DND-41 (cell line): ENCODE data around the gene CNOT1.

Source experiments
- ATAC-seq: fragments of 200-7000 bp; cut with Tn5 transposase; 3 replicates; pipeline ENCODE4 v1.9.1; 2021; ENCODE audit warnings: low read depth; ENCODE audit not compliant: insufficient read depth
- DNase-seq: peaks from one replicate; pipeline ENCODE4 v3.0.0-alpha.2; 2020
- H2AFZ ChIP-seq: 2 replicates; pipeline ENCODE4 v1.6.0; 2012; ENCODE audit warnings: low read depth, low read length
- H3K27ac ChIP-seq: 2 replicates; pipeline ENCODE4 v1.5.1; 2012; ENCODE audit warnings: low read length, inconsistent platforms
- H3K27me3 ChIP-seq: fragments of 200-600 bp; sonication (generic); 2 replicates; pipeline ENCODE4 v1.6.0; 2012; ENCODE audit warnings: low read length, mild to moderate bottlenecking, inconsistent platforms; ENCODE audit not compliant: insufficient read depth, poor library complexity
- H3K36me3 ChIP-seq: 2 replicates; pipeline ENCODE4 v1.5.1; 2012; ENCODE audit warnings: low read length, inconsistent platforms; ENCODE audit not compliant: insufficient read depth
- H3K4me1 ChIP-seq: 2 replicates; pipeline ENCODE4 v1.5.1; 2012; ENCODE audit warnings: mild to moderate bottlenecking, low read length; ENCODE audit not compliant: insufficient read depth
- H3K4me2 ChIP-seq: 2 replicates; pipeline ENCODE4 v1.6.0; 2012; ENCODE audit warnings: mild to moderate bottlenecking, moderate library complexity, low read length, inconsistent platforms; ENCODE audit not compliant: insufficient read depth
- H3K4me3 ChIP-seq, 2 experiments: fragments of 200-600 bp in 1 of 2; shearing (Covaris generic) in 1 of 2; 2 replicates each; pipeline ENCODE4 v1.5.1; 2012 to 2016; ENCODE audit warnings: inconsistent platforms in 2 of 2, low read length in 2 of 2, mild to moderate bottlenecking in 2 of 2, low read depth in 1 of 2, moderate library complexity in 1 of 2
- H3K79me2 ChIP-seq: 2 replicates; pipeline ENCODE4 v1.6.0; 2012; ENCODE audit warnings: low read length, inconsistent platforms; ENCODE audit not compliant: insufficient read depth
- H3K9ac ChIP-seq: 2 replicates; pipeline ENCODE4 v1.6.0; 2012; ENCODE audit warnings: low read depth, mild to moderate bottlenecking, inconsistent platforms, low read length, moderate library complexity
- H3K9me3 ChIP-seq: 2 replicates; pipeline ENCODE4 v1.5.1; 2012; ENCODE audit warnings: low read length, moderate library complexity, mild to moderate bottlenecking, inconsistent platforms; ENCODE audit not compliant: insufficient read depth, severe bottlenecking
- H4K20me1 ChIP-seq: 2 replicates; pipeline ENCODE4 v1.6.0; 2012; ENCODE audit warnings: low read length; ENCODE audit not compliant: insufficient read depth
- CTCF ChIP-seq: IDR thresholded peaks from 2 replicates; pipeline ENCODE4 v1.5.1; 2012; ENCODE audit warnings: borderline replicate concordance, low read length, moderate library complexity, mild to moderate bottlenecking; ENCODE audit not compliant: poor library complexity, severe bottlenecking; ENCODE audit errors: extremely low read depth
- EZH2 ChIP-seq: IDR thresholded peaks from 3 replicates; pipeline ENCODE4 v1.6.1; 2012; ENCODE audit warnings: borderline replicate concordance, low read depth, mild to moderate bottlenecking, moderate library complexity, low read length, inconsistent platforms; ENCODE audit not compliant: severe bottlenecking

CNOT1 gene

GRCh38 chr16:58608601-58609136, 21.0 kb downstream of the CNOT1 start:
- Histone ChIP-seq H3K4me3 (no peak overlapping the region), H3K36me3 (peaks cover 49% of the 10 kb centered on the region), H3K9me3 (no peaks in the 10 kb centered on the region), H3K79me2 (peaks cover 99% of the 10 kb centered on the region), H3K4me2 (no peak overlapping the region), H3K9ac (no peak overlapping the region), H3K4me1 (no peaks in the 10 kb centered on the region), H2AFZ (no peak overlapping the region), H3K27ac (no peak overlapping the region), H4K20me1 (peaks cover 80% of the 10 kb centered on the region), H3K27me3 (no peaks in the 10 kb centered on the region)
- no peak for ATAC-seq
- TF ChIP-seq CTCF (no peak), EZH2 (no peak)
- DNase-seq, result no peak

- Histone ChIP-seq H3K27me3 (no peaks in the 10 kb centered on the region), H3K4me3 (no peak overlapping the region), H3K27ac (no peak overlapping the region), H3K79me2 (peaks cover 99% of the 10 kb centered on the region), H2AFZ (no peak overlapping the region), H4K20me1 (peaks cover 87% of the 10 kb centered on the region), H3K4me2 (no peak overlapping the region), H3K36me3 (peaks cover 49% of the 10 kb centered on the region), H3K4me1 (no peaks in the 10 kb centered on the region), H3K9me3 (no peaks in the 10 kb centered on the region), H3K9ac (no peak overlapping the region)
- TF ChIP-seq EZH2 (no peak), CTCF (no peak)
- no peak for DNase-seq
- ATAC-seq, result no peak
Measured at GRCh38 chr16:58605562-58605961, 24.1 kb downstream of the CNOT1 start.

GRCh38 chr16:58591083-58591482, 38.5 kb downstream of the CNOT1 start:
- Histone ChIP-seq H3K79me2 (peaks cover 61% of the 10 kb centered on the region), H3K27me3 (no peaks in the 10 kb centered on the region), H2AFZ (no peak overlapping the region), H3K4me2 (no peak overlapping the region), H3K27ac (no peak overlapping the region), H3K9me3 (no peaks in the 10 kb centered on the region), H3K36me3 (peaks cover 95% of the 10 kb centered on the region), H3K4me1 (no peaks in the 10 kb centered on the region), H3K9ac (no peak overlapping the region), H4K20me1 (peaks cover 26% of the 10 kb centered on the region), H3K4me3 (no peak overlapping the region)
- DNase-seq (no peak), ATAC-seq (no peak)
- TF ChIP-seq CTCF (no peak), EZH2 (no peak)
